OCI-LY3 (cell line): ENCODE results near the gene ZBTB8A.

Experiments used
- H2AFZ ChIP-seq: fragments of 200-600, 300-600 bp; shearing (Covaris generic); 2 replicates; pipeline ENCODE4 v1.6.0; 2014; ENCODE audit warnings: antibody characterized with exemption, low read depth, low read length
- H3K27ac ChIP-seq: fragments of 200-600, 300-600 bp; sonication (generic); 2 replicates; pipeline ENCODE4 v1.5.1; 2014; ENCODE audit warnings: mild to moderate bottlenecking, low read length, moderate library complexity, mixed read lengths
- H3K27me3 ChIP-seq: fragments of 200-600, 300-600 bp; sonication (generic); 2 replicates; pipeline ENCODE4 v1.6.1; 2014; ENCODE audit warnings: low read depth, low read length, mixed read lengths
- H3K36me3 ChIP-seq: fragments of 200-600, 300-600 bp; sonication (generic); replicated peaks from 2 replicates; pipeline ENCODE3; 2014; ENCODE audit warnings: low read depth, low read length, mixed read lengths
- H3K4me1 ChIP-seq: fragments of 300-600, 200-600 bp; sonication (generic); 2 replicates; pipeline ENCODE4 v1.6.1; 2014; ENCODE audit warnings: low read length, mixed read lengths
- H3K4me2 ChIP-seq: fragments of 200-600, 300-600 bp; sonication (generic); 2 replicates; pipeline ENCODE4 v1.6.1; 2014; ENCODE audit warnings: low read length, mixed read lengths
- H3K4me3 ChIP-seq: fragments of 300-600, 200-600 bp; sonication (generic); 2 replicates; pipeline ENCODE4 v1.5.1; 2014; ENCODE audit warnings: antibody characterized with exemption, mild to moderate bottlenecking, low read length, moderate library complexity
- H3K79me2 ChIP-seq: fragments of 300-600, 200-600 bp; shearing (Covaris generic); 2 replicates; pipeline ENCODE4 v1.6.1; 2014; ENCODE audit warnings: mild to moderate bottlenecking, low read length, mixed read lengths
- H3K9ac ChIP-seq: fragments of 300-600, 200-600 bp; shearing (Covaris generic); 2 replicates; pipeline ENCODE4 v1.6.0; 2014; ENCODE audit warnings: mild to moderate bottlenecking, low read length, moderate library complexity
- H3K9me3 ChIP-seq: fragments of 200-600, 300-600 bp; shearing (Covaris generic); 2 replicates; pipeline ENCODE4 v1.6.1; 2014; ENCODE audit warnings: low read length, mixed read lengths; ENCODE audit not compliant: insufficient read depth
- H4K20me1 ChIP-seq: fragments of 200-600, 300-600 bp; sonication (generic); 2 replicates; pipeline ENCODE4 v1.6.1; 2016; ENCODE audit warnings: low read length, mixed read lengths; ENCODE audit not compliant: insufficient read depth
- CTCF ChIP-seq: fragments of 200-600, 300-600 bp; sonication (generic); IDR thresholded peaks from 2 replicates; pipeline ENCODE4 v1.5.1; 2014; ENCODE audit warnings: antibody characterized with exemption, low read length, low read depth
- EZH2phosphoT487 ChIP-seq: fragments of 200-600 bp; shearing (Covaris generic); IDR thresholded peaks from 2 replicates; pipeline ENCODE4 v1.6.1; 2018; ENCODE audit warnings: antibody characterized with exemption, mixed run types, low read depth

Gene ZBTB8A

GRCh38 chr1:32647308-32648134 is 108.3 kb downstream of the ZBTB8A start:
- TF ChIP-seq EZH2phosphoT487 (no peak), CTCF (no peak)
- H3K27ac ChIP-seq = no peak overlapping the region
- H3K27me3 ChIP-seq = no peaks in the 10 kb centered on the region
- H3K4me2 ChIP-seq = peak overlapping the region; percentile 3; the same call in 1 of the 2 replicates
- H3K9ac ChIP-seq = no peak overlapping the region
- no peaks in the 10 kb centered on the region for H3K9me3 ChIP-seq
- peaks cover 8% of the 10 kb centered on the region for H3K36me3 ChIP-seq
- H4K20me1 ChIP-seq = no peaks in the 10 kb centered on the region
- no peak overlapping the region for H3K4me3 ChIP-seq
- peaks cover 70% of the 10 kb centered on the region for H3K79me2 ChIP-seq
- H2AFZ ChIP-seq = no peak overlapping the region
- peaks cover 16% of the 10 kb centered on the region for H3K4me1 ChIP-seq

GRCh38 chr1:32650248-32650751 is 111.1 kb downstream of the ZBTB8A start, which contains the start of gene ZBTB8OS:
Gene ZBTB8OS, minus strand, starts transcription at chr1:32650550. Its CDS starts 21 bp downstream, at chr1:32650529.
- peak within 1 kb of the TSS; percentile 98 for H3K27ac ChIP-seq
- peaks cover 79% of the 10 kb centered on the region for H3K79me2 ChIP-seq
- H4K20me1 ChIP-seq = peaks cover 5% of the 10 kb centered on the region; the same call in 1 of the 2 replicates
- H3K36me3 ChIP-seq = peaks cover 25% of the 10 kb centered on the region
- no peak for TF ChIP-seq CTCF
- H3K4me1 ChIP-seq = peaks cover 23% of the 10 kb centered on the region
- peak within 1 kb of the TSS; percentile 94 for H3K4me3 ChIP-seq
- H3K27me3 ChIP-seq = no peaks in the 10 kb centered on the region
- peak within 1 kb of the TSS; percentile 1; the same call in 1 of the 2 replicates for H2AFZ ChIP-seq
- no peaks in the 10 kb centered on the region for H3K9me3 ChIP-seq
- H3K9ac ChIP-seq = peak within 1 kb of the TSS; percentile 100
- H3K4me2 ChIP-seq = peak within 1 kb of the TSS; percentile 94

GRCh38 chr1:32650752-32651460 is 111.7 kb downstream of the ZBTB8A start, which contains the start of gene RBBP4:
Gene RBBP4, plus strand, starts transcription at chr1:32651208. Its CDS starts 99 bp downstream, at chr1:32651307.
- H3K9ac ChIP-seq = peak within 1 kb of the TSS; percentile 100
- H4K20me1 ChIP-seq = peaks cover 11% of the 10 kb centered on the region; the same call in 1 of the 2 replicates
- peak within 1 kb of the TSS; percentile 94 for H3K4me3 ChIP-seq
- peak within 1 kb of the TSS; percentile 98 for H3K27ac ChIP-seq
- no peaks in the 10 kb centered on the region for H3K27me3 ChIP-seq
- peaks cover 79% of the 10 kb centered on the region for H3K79me2 ChIP-seq
- H3K9me3 ChIP-seq = no peaks in the 10 kb centered on the region
- TF ChIP-seq EZH2phosphoT487 = no peak
- no peak for TF ChIP-seq CTCF
- H3K36me3 ChIP-seq = peaks cover 31% of the 10 kb centered on the region
- peak within 1 kb of the TSS; percentile 94 for H3K4me2 ChIP-seq
- H3K4me1 ChIP-seq = peaks cover 23% of the 10 kb centered on the region
- H2AFZ ChIP-seq = peak within 1 kb of the TSS; percentile 1; the same call in 1 of the 2 replicates
